ENCODE results near the gene DDX41. TPM values are rescaled to one million over a fixed set of nuclear protein-coding genes. Genes with fewer than 3 reads are reported as not detected.

Gene DDX41
- total and polyA plus RNA-seq, 8 donors: 54.9 to 263 (median 82.0) TPM

GRCh38 chr5:177529247-177530203, 12.8 kb upstream of the DDX41 start:
- intact Hi-C loops (cut with DNase I; ENCODE audit: low total_unique reads): no loop called here
- TF ChIP-seq EP300 (IDR thresholded peaks at IDR 0.05) (no peak), CTCF (IDR thresholded peaks at IDR 0.05) (no peak), POLR2AphosphoS5 (IDR thresholded peaks at IDR 0.05) (no peak), POLR2A (IDR thresholded peaks at IDR 0.05) (no peak)
- Histone ChIP-seq H3K27me3 (no peaks in the 10 kb centered on the region), H3K9me3 (no peaks in the 10 kb centered on the region), H3K27ac (no peak overlapping the region), H3K4me1 (no peaks in the 10 kb centered on the region), H3K4me3 (no peak overlapping the region), H3K36me3 (peaks cover 73 to 100% (median 99%) of the 10 kb centered on the region in 4 donors)
- no peak for DNase-seq
- 85 to 91% (median 87%) methylated on average over 12 of the region's 12 CpGs for WGBS, 5 donors

GRCh38 chr5:177528631-177529030, 11.9 kb upstream of the DDX41 start:
- no peaks in the 10 kb centered on the region for H3K4me1 ChIP-seq
- no peak for DNase-seq
- TF ChIP-seq CTCF (IDR thresholded peaks at IDR 0.05) (no peak), POLR2A (IDR thresholded peaks at IDR 0.05) (no peak), EP300 (IDR thresholded peaks at IDR 0.05) (no peak), POLR2AphosphoS5 (IDR thresholded peaks at IDR 0.05) (no peak)

GRCh38 chr5:177527595-177527994, 10.8 kb upstream of the DDX41 start:
- Histone ChIP-seq H3K4me3 (no peak overlapping the region), H3K9me3 (no peaks in the 10 kb centered on the region), H3K36me3 (peaks cover 79 to 100% (median 100%) of the 10 kb centered on the region in 4 donors), H3K4me1 (no peaks in the 10 kb centered on the region), H3K27me3 (no peaks in the 10 kb centered on the region), H3K27ac (no peak overlapping the region)
- TF ChIP-seq POLR2AphosphoS5 (IDR thresholded peaks at IDR 0.05) (no peak), CTCF (IDR thresholded peaks at IDR 0.05) (no peak), POLR2A (IDR thresholded peaks at IDR 0.05) (no peak), EP300 (IDR thresholded peaks at IDR 0.05) (no peak)
- WGBS, 5 donors: 90 to 94% (median 93%) methylated on average over 8 of the region's 8 CpGs
- no peak for DNase-seq
- intact Hi-C loops (cut with DNase I; ENCODE audit: low total_unique reads): no loop called here

More at GRCh38 chr5:177528631-177529030, 11.9 kb upstream of the DDX41 start:
- H3K36me3 ChIP-seq: peaks cover 78 to 100% (median 100%) of the 10 kb centered on the region in 4 donors
- 83 to 93% (median 91%) methylated on average over 10 of the region's 10 CpGs for WGBS, 5 donors
- H3K4me3 ChIP-seq: no peak overlapping the region
- H3K9me3 ChIP-seq: no peaks in the 10 kb centered on the region
- intact Hi-C loops (cut with DNase I; ENCODE audit: low total_unique reads): no loop called here
- H3K27ac ChIP-seq: no peak overlapping the region
- no peaks in the 10 kb centered on the region for H3K27me3 ChIP-seq

GRCh38 chr5:177526791-177527190, 10.0 kb upstream of the DDX41 start:
- 90 to 95% (median 94%) methylated on average over 6 of the region's 6 CpGs for WGBS, 5 donors
- TF ChIP-seq POLR2AphosphoS5 (IDR thresholded peaks at IDR 0.05) (no peak), CTCF (IDR thresholded peaks at IDR 0.05) (no peak), EP300 (IDR thresholded peaks at IDR 0.05) (no peak), POLR2A (IDR thresholded peaks at IDR 0.05) (no peak)
- Histone ChIP-seq H3K27ac (no peak overlapping the region), H3K4me1 (no peaks in the 10 kb centered on the region), H3K36me3 (peaks cover 78 to 100% (median 100%) of the 10 kb centered on the region in 4 donors), H3K4me3 (no peak overlapping the region), H3K27me3 (no peaks in the 10 kb centered on the region), H3K9me3 (no peaks in the 10 kb centered on the region)
- DNase-seq: no peak
- intact Hi-C loops (cut with DNase I; ENCODE audit: low total_unique reads): no loop called here
